WTC11 (cell line): ENCODE results near the gene VEGFB. TPM values are rescaled to one million over a fixed set of nuclear protein-coding genes. Genes with fewer than 3 reads are reported as not detected.

Experiments used
- ATAC-seq: fragments of 200-7000 bp; cut with Tn5 transposase; 2 replicates; pipeline ENCODE4 v1.10.0; 2021; ENCODE audit warnings: mild to moderate bottlenecking, moderate library complexity
- CTCF ChIA-PET: fragments of 300-600 bp; sonication (Branson Sonifier 250); formaldehyde crosslinking; loops from one replicate; lab custom pipeline; 2021; ENCODE audit warnings: antibody characterized with exemption; lab: Charles Lee
- POLR2A ChIA-PET: fragments of 350-600 bp; sonication (Branson Sonifier 250); formaldehyde crosslinking; loops from one replicate; lab custom pipeline; 2021; ENCODE audit warnings: antibody characterized with exemption; lab: Charles Lee
- DNase-seq: peaks from one replicate; pipeline ENCODE4 v3.0.0; 2021; ENCODE audit warnings: low spot score
- H3K27ac Mint-ChIP-seq: 2 replicates; pipeline ENCODE4 v1.8.0; 2021; ENCODE audit warnings: mixed read lengths
- H3K27me3 Mint-ChIP-seq: 2 replicates; pipeline ENCODE4 v1.8.0; 2021; ENCODE audit warnings: low read depth, mild to moderate bottlenecking, moderate library complexity, mixed read lengths
- H3K36me3 Mint-ChIP-seq: 2 replicates; pipeline ENCODE4 v1.8.0; 2021; ENCODE audit warnings: mixed read lengths
- H3K4me1 Mint-ChIP-seq: 2 replicates; pipeline ENCODE4 v1.8.0; 2022; ENCODE audit warnings: mixed read lengths
- H3K4me3 Mint-ChIP-seq: 2 replicates; pipeline ENCODE4 v1.8.0; 2021; ENCODE audit warnings: mild to moderate bottlenecking, moderate library complexity, mixed read lengths
- H3K9me3 Mint-ChIP-seq: 2 replicates; pipeline ENCODE4 v1.8.0; 2021; ENCODE audit warnings: mixed read lengths
- ATF2 ChIP-seq: sonication (generic); formaldehyde crosslinking; IDR thresholded peaks from 2 replicates; pipeline ENCODE4 v1.8.1; 2022; ENCODE audit warnings: low read depth, missing genetic modification reagents, borderline replicate concordance
- CBFB ChIP-seq: sonication (generic); formaldehyde crosslinking; IDR thresholded peaks from 2 replicates; pipeline ENCODE4 v1.8.1; 2022; ENCODE audit warnings: mild to moderate bottlenecking, low read depth, missing genetic modification reagents
- ERG ChIP-seq: fragments of 250-450 bp; sonication (Bioruptor Pico); IDR thresholded peaks from 2 replicates; pipeline ENCODE4 v1.8.0; 2021; ENCODE audit warnings: mild to moderate bottlenecking
- ETV6 ChIP-seq: sonication (generic); formaldehyde crosslinking; IDR thresholded peaks from 2 replicates; pipeline ENCODE4 v1.8.1; 2022; ENCODE audit warnings: mild to moderate bottlenecking, missing genetic modification reagents
- FOXP1 ChIP-seq: sonication (generic); formaldehyde crosslinking; IDR thresholded peaks from 2 replicates; pipeline ENCODE4 v1.8.0; 2022; ENCODE audit warnings: missing genetic modification reagents, mild to moderate bottlenecking, moderate library complexity, borderline replicate concordance
- FOXP4 ChIP-seq: sonication (generic); formaldehyde crosslinking; IDR thresholded peaks from 2 replicates; pipeline ENCODE4 v1.8.0; 2022; ENCODE audit warnings: mild to moderate bottlenecking, missing genetic modification reagents
- GABPB1 ChIP-seq: sonication (generic); formaldehyde crosslinking; IDR thresholded peaks from 2 replicates; pipeline ENCODE4 v1.8.1; 2023; ENCODE audit warnings: mild to moderate bottlenecking, missing genetic modification reagents
- GRHL2 ChIP-seq: fragments of 250-450 bp; sonication (Bioruptor Pico); IDR thresholded peaks from 2 replicates; pipeline ENCODE4 v1.8.0; 2022; ENCODE audit warnings: mild to moderate bottlenecking, moderate library complexity; ENCODE audit not compliant: insufficient replicate concordance, severe bottlenecking
- HMGXB4 ChIP-seq: sonication (generic); formaldehyde crosslinking; IDR thresholded peaks from 2 replicates; pipeline ENCODE4 v1.8.1; 2023; ENCODE audit warnings: mild to moderate bottlenecking, moderate library complexity, missing genetic modification reagents
- MLX ChIP-seq: sonication (generic); formaldehyde crosslinking; IDR thresholded peaks from 2 replicates; pipeline ENCODE4 v1.8.1; 2023; ENCODE audit warnings: mild to moderate bottlenecking, missing genetic modification reagents, moderate library complexity
- MXD4 ChIP-seq: fragments of 250-450 bp; sonication (Bioruptor Pico); IDR thresholded peaks from 2 replicates; pipeline ENCODE4 v1.8.0; 2021; ENCODE audit warnings: mild to moderate bottlenecking, moderate library complexity, borderline replicate concordance
- NFYB ChIP-seq: sonication (generic); formaldehyde crosslinking; conservative IDR thresholded peaks from 2 replicates; pipeline ENCODE4 v1.8.0; 2022; ENCODE audit warnings: low read depth, missing genetic modification reagents
- PRDM15 ChIP-seq: sonication (generic); formaldehyde crosslinking; IDR thresholded peaks from 2 replicates; pipeline ENCODE4 v1.8.0; 2022; ENCODE audit warnings: missing genetic modification reagents
- ZBTB43 ChIP-seq: sonication (generic); formaldehyde crosslinking; IDR thresholded peaks from 2 replicates; pipeline ENCODE4 v1.8.1; 2023; ENCODE audit warnings: mild to moderate bottlenecking, missing genetic modification reagents
- ZNF121 ChIP-seq: sonication (generic); formaldehyde crosslinking; IDR thresholded peaks from 2 replicates; pipeline ENCODE4 v1.8.0; 2023; ENCODE audit warnings: missing genetic modification reagents
- ZNF219 ChIP-seq: sonication (generic); formaldehyde crosslinking; IDR thresholded peaks from 2 replicates; pipeline ENCODE4 v1.8.0; 2023; ENCODE audit warnings: missing genetic modification reagents, mild to moderate bottlenecking, borderline replicate concordance
- ZNF232 ChIP-seq: sonication (generic); formaldehyde crosslinking; IDR thresholded peaks from 2 replicates; pipeline ENCODE4 v1.8.0; 2022; ENCODE audit warnings: mild to moderate bottlenecking, missing genetic modification reagents
- ZNF396 ChIP-seq: fragments of 250-450 bp; sonication (Bioruptor Pico); IDR thresholded peaks from 2 replicates; pipeline ENCODE4 v1.8.0; 2021; ENCODE audit warnings: mild to moderate bottlenecking, moderate library complexity, borderline replicate concordance
- ZNF416 ChIP-seq: fragments of 250-450 bp; sonication (Bioruptor Pico); IDR thresholded peaks from 2 replicates; pipeline ENCODE4 v1.9.0; 2021; ENCODE audit warnings: mild to moderate bottlenecking, inconsistent platforms
- total RNA-seq: library from RNA; stranded (reverse); gene quantifications from 3 replicates; pipeline ENCODE4 v1.2.3, GENCODE V29; 2021

Gene VEGFB
- total RNA-seq, 1 experiment from 2014 or later, result 51.7 TPM

- peak; percentile 69; the same call in 1 of the 2 replicates for TF ChIP-seq MLX
- TF ChIP-seq ZNF232 (CRISPR knock-in tag), result peak; percentile 92; the same call in 1 of the 2 replicates
- TF ChIP-seq CBFB (CRISPR knock-in tag), result no peak
- no peak for TF ChIP-seq MXD4 (CRISPR knock-in tag)
- TF ChIP-seq FOXP1 (CRISPR knock-in tag), result peak; percentile 97
- TF ChIP-seq ZNF219, result peak; percentile 61; the same call in 1 of the 2 replicates
- TF ChIP-seq HMGXB4 (CRISPR knock-in tag), result peak; percentile 96
- TF ChIP-seq ZNF396 (CRISPR knock-in tag), result no peak
- TF ChIP-seq ZNF416, result no peak
- TF ChIP-seq ERG (CRISPR knock-in tag), result 0 out of 2 replicates have a peak, but pooled peaks have one; percentile 69
- 0 out of 2 replicates have a peak, but pooled peaks have one; percentile 26 for TF ChIP-seq ZNF121 (CRISPR knock-in tag)
- peak; percentile 97 for TF ChIP-seq ZBTB43 (CRISPR knock-in tag)
- TF ChIP-seq GRHL2 (CRISPR knock-in tag), result no peak
Observed at GRCh38 chr11:64185175-64185692, 49.1 kb upstream of the VEGFB start (continued).

- DNase-seq (peak; percentile 99), ATAC-seq (peak; percentile 92)
- Mint-ChIP-seq H3K4me1 (peaks cover 38% of the 10 kb centered on the region), H3K4me3 (peak within 1 kb of the TSS; percentile 93), H3K36me3 (peaks cover 14% of the 10 kb centered on the region), H3K27ac (peak within 1 kb of the TSS; percentile 96), H3K27me3 (no peaks in the 10 kb centered on the region), H3K9me3 (no peaks in the 10 kb centered on the region)
- ChIA-PET POLR2A (interaction anchor here (0.6 to 2.3 kb wide), 15 partner anchors 11 to 268 kb away, joined by 3 to 11 read pairs (median 4); partner anchors contain the start of genes DNAJC4, FKBP2, MACROD1 and PRDX5), CTCF (interaction anchor here (0.6 to 3.1 kb wide), 31 partner anchors 9 to 347 kb away, joined by 3 to 23 read pairs (median 4); partner anchors contain the start of genes ESRRA, FERMT3, MACROD1 and MARK2)
- TF ChIP-seq FOXP4 (CRISPR knock-in tag), result peak; percentile 88; the same call in 1 of the 2 replicates
- no peak for TF ChIP-seq HMGXB4 (CRISPR knock-in tag)
- TF ChIP-seq NFYB, result peak; percentile 100
- peak; percentile 84 for TF ChIP-seq ETV6 (CRISPR knock-in tag)
- no peak for TF ChIP-seq GABPB1 (CRISPR knock-in tag)
- TF ChIP-seq ATF2 (CRISPR knock-in tag), result no peak
- TF ChIP-seq PRDM15 (CRISPR knock-in tag), result peak; percentile 48; the same call in 1 of the 2 replicates
Observed at GRCh38 chr11:64185693-64186491, 48.5 kb upstream of the VEGFB start, which contains the start of gene STIP1. Gene STIP1 (plus strand): TSS chr11:64186171. CDS start chr11:64186262, 91 bp downstream.
